GM21786 (cell line): ENCODE measurements around the gene FAM47B.

Experiments
- ATAC-seq: cut with Tn5 transposase; IDR thresholded peaks from one replicate; pipeline ENCODE4 v1.9.1; 2021; ENCODE audit not compliant: unreplicated experiment

Gene FAM47B

DNA sequence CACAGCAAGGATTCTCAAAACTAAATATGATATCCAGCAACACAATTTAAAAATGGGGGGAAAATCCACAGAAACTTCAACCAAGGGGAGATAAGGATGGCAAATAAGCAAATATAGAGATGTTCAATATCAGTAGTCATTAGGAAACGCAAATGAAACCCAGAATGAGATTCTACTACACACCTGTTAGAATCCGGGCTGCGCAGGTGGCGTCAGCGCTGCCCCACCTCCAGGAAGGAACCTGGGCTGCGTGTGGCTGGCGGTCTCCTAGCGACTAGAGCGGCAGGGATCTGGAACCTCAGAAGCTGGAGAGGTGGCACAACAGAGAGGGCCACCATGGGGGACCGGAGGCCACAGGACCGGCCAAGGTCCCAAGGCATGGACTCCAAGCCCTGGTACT, at the start of gene FAM47B:
Gene FAM47B (plus strand): TSS at position 301 of the 400 bp plus-strand sequence. CDS start 36 bp downstream, at position 337.
- no peak for ATAC-seq

DNA sequence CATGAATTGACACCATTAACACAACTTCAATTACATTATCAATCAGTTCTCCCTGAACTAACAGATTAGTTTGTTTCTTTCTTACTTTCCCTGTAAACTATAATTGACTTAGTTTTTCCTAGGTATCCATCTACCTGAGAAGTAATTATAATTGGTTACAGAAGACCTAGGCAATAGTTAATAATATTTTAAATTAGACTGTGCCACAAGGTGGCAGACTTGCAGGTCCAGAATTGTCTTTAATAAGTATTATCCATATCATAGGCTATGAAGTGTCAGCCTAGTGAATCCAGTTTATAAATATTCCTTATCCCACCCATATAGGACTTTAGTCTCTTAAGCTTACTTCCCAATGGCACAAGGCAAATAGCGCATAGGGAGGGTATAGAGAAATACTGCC, 48.9 kb upstream of the FAM47B start:
- ATAC-seq = no peak

DNA sequence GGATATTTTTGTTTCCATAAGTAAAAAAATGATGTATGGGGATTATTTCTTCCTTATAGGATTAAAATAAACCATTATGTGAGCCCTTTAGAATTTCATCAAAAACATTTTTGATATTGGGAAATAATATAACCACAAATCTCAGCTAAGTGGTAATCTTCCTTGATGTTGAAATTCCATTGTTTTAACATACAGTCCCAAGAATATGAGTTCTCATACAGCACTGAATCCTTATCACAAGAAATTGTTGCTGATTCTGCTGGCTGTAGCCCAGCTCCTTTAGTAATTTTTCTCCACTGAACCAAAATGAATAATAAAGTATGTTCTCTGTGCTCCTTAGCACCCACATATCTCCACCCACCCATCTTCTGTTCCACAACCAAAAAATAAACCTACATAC, 41.9 kb upstream of the FAM47B start:
- ATAC-seq = no peak

DNA sequence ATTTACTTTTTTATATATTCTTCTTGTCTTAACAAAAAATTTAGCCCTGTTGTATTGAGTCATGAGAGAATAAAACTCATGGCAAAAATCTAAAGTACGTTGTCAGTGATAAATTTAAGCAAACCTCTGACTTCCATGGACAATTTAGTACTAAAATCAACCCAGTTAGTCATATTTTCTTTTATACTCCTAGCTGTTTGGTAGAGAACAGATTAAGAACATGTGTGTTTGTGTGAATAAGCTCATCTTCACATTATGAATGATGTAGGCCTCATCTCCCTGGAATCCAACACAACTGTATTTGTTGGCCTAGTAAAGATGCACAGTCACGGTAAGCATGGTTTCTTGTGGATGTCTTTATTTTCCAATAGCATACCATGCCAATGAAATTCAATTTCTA, 40.8 kb upstream of the FAM47B start:
- ATAC-seq = no peak

DNA sequence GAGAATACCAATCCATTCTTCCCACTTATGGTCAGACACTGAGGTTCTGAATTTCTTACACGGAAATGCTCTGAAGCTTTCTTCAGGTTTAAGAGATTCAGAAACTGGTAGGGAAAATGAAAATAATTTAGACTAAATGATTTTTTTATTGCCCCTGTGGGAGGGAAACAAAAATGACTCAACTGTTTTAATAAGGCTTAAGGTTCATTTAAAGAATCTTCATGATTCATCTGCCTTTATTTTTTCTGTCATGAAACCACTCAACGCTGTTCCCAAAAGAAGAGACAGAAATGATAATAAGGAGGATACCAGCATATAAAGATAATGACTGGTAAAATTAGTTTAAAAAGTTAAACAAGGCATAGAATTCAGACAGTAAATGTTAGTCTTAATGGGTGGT, 39.3 kb upstream of the FAM47B start:
- no peak for ATAC-seq

DNA sequence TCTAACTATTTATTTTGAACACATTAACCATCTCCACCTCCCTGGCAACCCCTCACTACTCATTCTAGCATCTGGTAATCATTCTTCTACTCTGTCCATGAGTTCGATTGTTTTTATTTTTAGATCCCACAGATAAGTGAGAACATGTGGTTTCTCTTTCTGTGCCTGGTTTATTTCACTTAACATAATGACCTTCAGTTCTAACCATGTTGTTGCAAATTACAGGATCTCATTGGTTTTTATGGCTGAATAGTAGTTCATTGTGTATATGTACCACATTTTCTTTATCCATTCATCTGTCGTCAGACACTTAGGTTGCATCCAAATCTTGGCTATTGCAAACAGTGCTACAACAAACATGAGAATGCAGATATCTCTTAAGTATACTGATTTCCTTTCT, 33.4 kb upstream of the FAM47B start:
- no peak for ATAC-seq

DNA sequence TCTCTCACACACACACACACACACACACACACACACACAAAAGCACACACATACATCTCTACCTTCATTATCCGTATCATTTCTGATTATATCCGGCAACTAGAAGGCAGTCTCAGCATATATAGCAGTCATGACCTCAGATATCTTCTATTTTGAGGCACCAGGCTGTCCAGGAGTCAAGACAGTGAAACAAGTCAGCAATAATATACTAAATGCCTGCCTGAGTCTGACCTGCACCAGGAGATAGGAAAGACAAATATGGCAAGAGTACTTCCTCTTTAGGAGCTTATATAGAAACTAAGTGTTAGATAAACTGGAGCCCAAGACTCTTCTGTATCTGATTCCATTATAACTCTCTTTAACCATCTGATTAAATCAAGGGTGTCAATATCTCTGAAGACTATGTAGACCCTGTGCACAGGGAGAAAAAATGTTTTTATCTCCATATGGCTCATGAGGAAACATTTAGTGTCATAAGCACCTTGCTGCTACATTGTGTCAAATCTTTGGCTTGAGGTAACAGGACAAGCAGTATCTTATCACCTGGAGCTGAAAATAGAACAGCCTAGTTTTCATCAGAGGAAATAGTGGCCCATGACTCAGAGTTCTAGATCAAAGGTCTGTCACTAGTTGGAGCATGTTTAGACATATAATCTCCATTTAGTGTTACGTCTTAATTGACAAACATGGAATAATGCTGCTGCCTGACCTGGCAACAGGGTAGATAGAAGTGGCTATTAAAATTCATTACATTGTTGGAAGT, 27.0 kb upstream of the FAM47B start:
- no peak for ATAC-seq

DNA sequence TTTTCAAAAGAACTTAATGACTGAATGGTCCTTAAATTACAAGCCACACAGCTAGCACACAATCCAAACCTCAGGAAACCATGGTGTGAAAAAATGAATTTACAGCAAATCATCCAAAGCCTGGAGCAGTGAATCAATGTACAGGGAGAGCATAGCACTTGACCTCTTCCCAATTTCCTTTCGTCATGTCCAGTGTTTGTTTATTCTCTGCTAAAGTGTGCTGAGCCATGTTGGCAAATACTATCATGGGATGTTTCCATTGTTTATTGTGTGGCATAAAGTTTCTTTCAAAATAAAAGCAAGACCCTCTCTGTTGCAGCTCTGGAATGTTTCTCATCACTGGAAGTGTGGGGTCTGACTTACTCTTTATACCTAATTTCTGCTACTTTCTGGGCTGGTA, 25.4 kb upstream of the FAM47B start:
- no peak for ATAC-seq

DNA sequence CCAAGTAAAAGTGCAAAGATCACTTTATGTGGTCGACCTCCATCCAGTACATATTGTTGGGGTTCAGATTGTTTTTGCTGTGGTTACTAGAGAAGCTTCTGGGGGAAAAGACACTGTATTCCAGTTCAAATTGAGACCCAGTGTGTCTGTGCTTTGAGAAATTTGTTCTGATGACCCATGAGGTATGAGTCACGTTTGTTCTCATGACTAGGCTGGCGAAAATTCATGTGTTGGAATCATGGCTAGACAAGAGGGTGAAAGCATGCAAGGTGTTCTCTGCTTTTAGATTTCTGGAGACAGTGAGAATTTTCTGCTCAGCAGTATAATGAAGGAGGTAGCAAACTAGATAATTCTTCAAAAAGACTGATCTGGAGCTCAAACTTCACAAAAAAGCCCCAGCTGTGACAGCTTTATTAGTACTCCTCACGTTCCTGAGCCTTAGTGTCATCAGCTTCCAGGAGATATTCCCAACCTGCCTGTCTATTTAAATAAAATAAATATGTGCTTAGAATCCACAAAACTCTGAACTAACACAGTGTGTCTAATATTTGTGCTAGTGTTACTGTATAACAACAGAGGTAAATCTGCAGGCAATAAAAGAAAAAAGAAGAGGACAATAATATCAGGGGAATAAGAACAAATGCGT, 24.4 kb upstream of the FAM47B start:
- ATAC-seq = no peak

DNA sequence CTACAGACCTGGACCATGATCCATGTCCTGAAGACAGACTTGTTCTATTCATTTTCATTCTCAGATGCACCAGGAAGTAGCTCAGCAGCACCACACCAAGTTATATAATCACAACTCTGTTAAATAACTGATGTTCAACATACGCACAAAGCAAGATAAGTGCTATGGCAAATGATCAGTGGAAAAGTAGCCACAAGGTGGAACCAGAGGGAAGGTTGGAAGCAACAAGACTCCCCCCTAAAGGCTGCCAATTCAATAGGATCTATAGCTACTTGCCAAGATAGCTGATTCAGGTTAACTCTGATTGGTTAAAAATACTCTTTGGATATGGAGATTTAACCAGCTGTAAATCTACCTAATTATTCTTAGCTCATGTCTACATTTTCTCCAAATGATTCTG, 23.7 kb upstream of the FAM47B start:
- no peak for ATAC-seq

DNA sequence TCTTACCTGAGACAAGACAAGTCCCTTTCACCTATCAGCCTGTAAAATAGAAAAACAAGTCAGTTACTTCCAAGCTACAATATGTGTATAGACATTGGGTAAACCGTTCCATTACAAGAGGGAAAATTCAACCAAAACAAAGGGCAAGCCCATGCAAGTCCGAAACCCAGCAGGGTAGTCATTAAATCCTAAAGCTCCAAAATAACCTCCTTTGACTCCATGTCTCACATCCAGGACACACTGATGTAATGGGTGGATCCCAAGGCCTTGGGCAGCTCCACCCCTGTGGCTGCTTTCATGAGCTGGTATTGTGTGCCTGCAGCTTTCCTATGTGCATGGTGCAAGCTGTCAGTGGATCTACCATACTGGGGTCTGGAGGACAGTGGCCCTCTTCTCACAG, 14.7 kb upstream of the FAM47B start:
- no peak for ATAC-seq

DNA sequence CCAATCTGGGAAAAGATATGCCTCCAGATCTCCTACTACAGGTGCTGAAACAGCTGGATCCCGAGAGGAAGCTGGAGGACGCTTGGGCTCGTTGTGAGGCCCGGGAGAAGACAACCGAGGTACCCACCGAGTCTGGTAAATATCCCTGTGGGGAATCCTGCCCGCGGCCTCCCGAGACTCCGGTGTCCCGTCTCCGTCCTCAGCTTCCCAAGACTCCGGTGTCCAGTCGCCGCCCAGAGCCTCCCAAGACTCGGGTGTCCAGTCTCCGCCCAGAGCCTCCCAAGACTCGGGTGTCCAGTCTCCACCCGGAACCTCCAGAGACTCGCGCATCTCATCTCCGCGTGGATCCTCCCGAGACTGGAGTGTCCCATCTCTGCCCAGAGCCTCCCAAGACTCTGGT, 639 bp downstream of the FAM47B start:
- ATAC-seq = no peak

DNA sequence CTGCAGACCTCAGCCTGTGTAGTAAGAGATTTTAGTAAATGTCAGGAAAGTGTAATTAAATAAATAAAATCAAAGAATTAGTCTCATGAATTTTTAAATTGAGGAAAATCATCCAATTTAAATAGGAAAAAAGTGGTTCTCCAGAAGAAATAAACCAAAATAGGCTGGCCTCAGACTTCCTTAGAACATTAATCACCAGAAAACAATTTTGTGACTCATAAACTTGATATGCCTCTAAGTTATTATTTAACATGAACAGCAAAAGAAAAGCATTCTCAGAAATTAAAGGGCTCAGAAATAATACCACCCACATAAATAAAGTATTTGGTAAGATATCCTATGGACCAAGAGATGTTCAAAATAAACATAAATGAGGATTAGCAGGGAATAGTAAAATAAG, 14.3 kb downstream of the FAM47B start:
- ATAC-seq = no peak

DNA sequence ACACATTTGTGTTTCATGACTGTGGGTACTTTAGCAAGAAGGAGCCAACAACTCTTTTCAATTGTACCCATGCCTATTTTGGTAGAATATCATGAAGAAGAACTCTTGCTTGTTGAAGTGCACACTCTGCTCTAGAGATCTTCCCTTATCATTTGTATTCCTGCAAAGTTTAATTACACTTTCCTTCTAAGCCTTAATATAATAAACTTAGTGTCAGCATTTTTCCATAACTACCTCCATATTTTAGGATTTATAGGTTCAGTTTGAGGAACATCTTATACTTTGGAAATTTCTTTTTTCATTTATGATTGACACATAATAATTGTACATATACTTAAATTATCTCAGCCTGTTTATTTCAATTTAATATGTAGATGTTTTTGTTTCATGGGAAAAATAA, 19.1 kb downstream of the FAM47B start:
- ATAC-seq = no peak

DNA sequence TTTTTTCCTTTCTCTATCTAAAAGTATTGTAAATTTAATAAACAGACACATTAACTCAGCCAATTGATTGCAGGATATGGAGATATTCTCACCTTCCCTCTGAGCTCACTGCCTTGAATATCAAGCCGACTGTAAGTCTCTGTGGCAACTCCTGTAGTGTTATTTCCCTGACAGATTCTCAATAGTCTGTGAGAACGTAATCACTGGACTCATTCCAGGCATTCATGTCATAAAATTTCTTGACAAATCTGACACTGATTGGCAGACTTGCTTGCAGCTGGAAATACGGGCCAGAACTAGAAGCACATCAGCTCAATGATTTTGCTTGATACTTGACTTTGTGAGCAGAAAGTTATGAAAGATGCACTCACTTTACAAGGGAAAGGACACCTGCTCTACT, 29.6 kb downstream of the FAM47B start:
- no peak for ATAC-seq

DNA sequence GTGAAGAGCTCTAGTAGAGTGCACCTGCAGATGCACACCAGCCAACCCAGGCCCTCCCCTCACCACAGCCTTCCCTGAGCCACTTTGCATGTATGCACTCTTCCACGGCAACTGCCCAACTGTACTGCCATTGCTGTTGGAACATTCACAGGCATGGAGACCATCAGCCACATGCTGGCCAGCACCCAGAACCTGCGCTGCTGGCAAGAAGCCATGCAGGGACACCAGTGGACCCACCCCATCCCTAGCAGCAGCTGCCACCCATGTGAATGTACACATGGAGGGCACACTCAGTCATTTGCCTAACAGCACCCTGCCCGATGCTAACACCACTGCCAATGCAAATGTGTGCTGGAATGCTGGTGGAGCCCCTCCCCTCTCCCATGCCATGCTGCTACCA, 35.6 kb downstream of the FAM47B start:
- no peak for ATAC-seq

DNA sequence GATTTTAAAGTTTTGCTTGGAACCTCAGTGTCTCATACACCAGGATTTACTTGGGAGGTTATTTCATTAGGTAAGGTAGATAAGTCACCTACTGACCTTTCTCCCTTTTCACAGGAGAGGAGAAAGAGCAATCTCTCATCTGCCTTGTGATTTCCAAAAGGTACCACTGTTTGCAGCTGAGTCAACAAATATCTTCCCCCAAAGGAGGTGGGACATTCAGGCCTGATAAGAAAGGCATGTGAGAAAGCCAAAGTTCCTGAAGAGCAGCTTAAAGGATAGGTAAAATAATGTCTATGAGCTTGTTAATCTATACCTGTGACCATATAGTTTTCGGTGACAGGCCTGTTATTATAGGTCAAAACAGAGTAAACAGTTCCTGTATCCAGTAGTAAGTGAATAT, 45.0 kb downstream of the FAM47B start:
- no peak for ATAC-seq
